Esophagus squamous epithelium (tissue), 4 donors: Measurements from ENCODE around the gene CNOT1.

ENCODE experiments used
- POLR2A ChIP-seq, 4 donors: fragments of 450-650 bp; IDR thresholded peaks; one replicate each; pipeline ENCODE4 v1.6.1; 2017; ENCODE audit warnings: antibody characterized with exemption in 4 of 4, mild to moderate bottlenecking in 4 of 4, moderate library complexity in 3 of 4
- TF ChIP-seq, protein P1 (sequence below), 6 experiments: fragments of 450-650 bp in 4 of 6; fragments of 200-600 bp in 2 of 6; sonication (generic) in 2 of 6; IDR thresholded peaks; one replicate each; pipeline ENCODE4 v1.5.1; 2016 to 2019; ENCODE audit warnings: antibody characterized with exemption in 6 of 6, mild to moderate bottlenecking in 4 of 6, moderate library complexity in 4 of 6

DNA sequence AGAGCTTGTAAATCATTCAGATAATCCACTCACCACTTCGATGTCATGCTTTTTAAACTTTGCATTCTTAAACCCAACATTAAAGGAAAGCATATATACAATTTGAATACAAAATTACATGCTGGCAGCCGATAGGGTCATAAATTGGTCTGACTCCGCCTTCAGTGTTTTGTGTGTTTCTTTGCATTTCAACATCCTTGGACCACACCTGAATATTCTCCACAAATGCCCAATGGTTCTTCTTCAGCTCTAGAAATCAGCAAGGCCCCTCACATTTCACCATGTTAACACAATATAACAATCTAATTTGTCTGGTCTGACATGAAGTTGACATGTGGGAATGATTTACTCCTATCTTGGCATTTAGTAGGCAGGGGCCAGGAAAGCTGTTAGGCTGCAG, 97.2 kb downstream of the CNOT1 start:
- TF ChIP-seq, protein P1, sequence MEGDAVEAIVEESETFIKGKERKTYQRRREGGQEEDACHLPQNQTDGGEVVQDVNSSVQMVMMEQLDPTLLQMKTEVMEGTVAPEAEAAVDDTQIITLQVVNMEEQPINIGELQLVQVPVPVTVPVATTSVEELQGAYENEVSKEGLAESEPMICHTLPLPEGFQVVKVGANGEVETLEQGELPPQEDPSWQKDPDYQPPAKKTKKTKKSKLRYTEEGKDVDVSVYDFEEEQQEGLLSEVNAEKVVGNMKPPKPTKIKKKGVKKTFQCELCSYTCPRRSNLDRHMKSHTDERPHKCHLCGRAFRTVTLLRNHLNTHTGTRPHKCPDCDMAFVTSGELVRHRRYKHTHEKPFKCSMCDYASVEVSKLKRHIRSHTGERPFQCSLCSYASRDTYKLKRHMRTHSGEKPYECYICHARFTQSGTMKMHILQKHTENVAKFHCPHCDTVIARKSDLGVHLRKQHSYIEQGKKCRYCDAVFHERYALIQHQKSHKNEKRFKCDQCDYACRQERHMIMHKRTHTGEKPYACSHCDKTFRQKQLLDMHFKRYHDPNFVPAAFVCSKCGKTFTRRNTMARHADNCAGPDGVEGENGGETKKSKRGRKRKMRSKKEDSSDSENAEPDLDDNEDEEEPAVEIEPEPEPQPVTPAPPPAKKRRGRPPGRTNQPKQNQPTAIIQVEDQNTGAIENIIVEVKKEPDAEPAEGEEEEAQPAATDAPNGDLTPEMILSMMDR (IDR thresholded peaks at IDR 0.05) = no peak
- no peak for TF ChIP-seq POLR2A (IDR thresholded peaks at IDR 0.05)
